Neural cell (in vitro differentiated cells): Measurements from ENCODE around the gene LHFPL4. TPM values are rescaled to one million over a fixed set of nuclear protein-coding genes. Genes with fewer than 3 reads are reported as not detected.

Experiments
- H2AFZ ChIP-seq: fragments of 200-600, 300-800 bp; sonication (generic), shearing (Covaris generic); 2 replicates; pipeline ENCODE4 v1.6.0; 2014; ENCODE audit warnings: low read depth, mild to moderate bottlenecking, antibody characterized with exemption, low read length, moderate library complexity
- H3F3A ChIP-seq: fragments of 200-600 bp; shearing (Covaris generic); 2 replicates; pipeline ENCODE4 v1.6.1; 2016; ENCODE audit warnings: mild to moderate bottlenecking, moderate library complexity, mixed read lengths, antibody characterized with exemption, low read length; ENCODE audit not compliant: insufficient read depth, poor library complexity, severe bottlenecking
- H3K27ac ChIP-seq: fragments of 200-600, 300-800 bp; sonication (generic), shearing (Covaris generic); 2 replicates; pipeline ENCODE4 v1.5.1; 2014; ENCODE audit warnings: mild to moderate bottlenecking, low read length, moderate library complexity
- H3K27me3 ChIP-seq: fragments of 300-800, 200-600 bp; sonication (generic), shearing (Covaris generic); 2 replicates; pipeline ENCODE4 v1.6.0; 2014; ENCODE audit warnings: mild to moderate bottlenecking, low read depth, low read length, moderate library complexity; ENCODE audit not compliant: insufficient read depth
- H3K36me3 ChIP-seq: fragments of 300-800, 200-600 bp; sonication (generic), shearing (Covaris generic); 2 replicates; pipeline ENCODE4 v1.5.1; 2014; ENCODE audit warnings: mild to moderate bottlenecking, antibody characterized with exemption, low read length, moderate library complexity; ENCODE audit not compliant: insufficient read depth
- H3K4me2 ChIP-seq: fragments of 300-800, 200-600 bp; sonication (generic), shearing (Covaris generic); 2 replicates; pipeline ENCODE4 v1.6.0; 2014; ENCODE audit warnings: mild to moderate bottlenecking, low read length
- H3K4me3 ChIP-seq: fragments of 300-800, 200-600 bp; sonication (generic), shearing (Covaris generic); 2 replicates; pipeline ENCODE4 v1.5.1; 2014; ENCODE audit warnings: mild to moderate bottlenecking, low read length, moderate library complexity
- H3K79me2 ChIP-seq: fragments of 200-600 bp; shearing (Covaris generic); replicated peaks from 2 replicates; pipeline ENCODE4 v1.6.0; 2014; ENCODE audit warnings: mild to moderate bottlenecking, low read length, moderate library complexity; ENCODE audit not compliant: insufficient read depth
- H3K9ac ChIP-seq: fragments of 300-800, 200-600 bp; sonication (generic), shearing (Covaris generic); 2 replicates; pipeline ENCODE4 v1.6.1; 2016; ENCODE audit warnings: mild to moderate bottlenecking, low read length, mixed read lengths
- H3K9me2 ChIP-seq: fragments of 200-600 bp; shearing (Covaris generic); 2 replicates; pipeline ENCODE4 v1.6.1; 2016; ENCODE audit warnings: mild to moderate bottlenecking, low read length, mixed read lengths; ENCODE audit not compliant: insufficient read depth
- H3K9me3 ChIP-seq: fragments of 200-600, 300-800 bp; sonication (generic), shearing (Covaris generic); 2 replicates; pipeline ENCODE4 v1.6.1; 2016; ENCODE audit warnings: mild to moderate bottlenecking, mixed run types, low read length, moderate library complexity, mixed read lengths
- H4K20me1 ChIP-seq: fragments of 200-600 bp; shearing (Covaris generic); 2 replicates; pipeline ENCODE4 v1.6.1; 2016; ENCODE audit warnings: mild to moderate bottlenecking, mixed run types; ENCODE audit not compliant: insufficient read depth
- EP300 ChIP-seq: fragments of 450-650 bp; conservative IDR thresholded peaks from 2 replicates; pipeline ENCODE4 v1.6.1; 2014; ENCODE audit warnings: antibody characterized with exemption, mild to moderate bottlenecking, moderate library complexity; ENCODE audit not compliant: poor library complexity, severe bottlenecking
- EZH2 ChIP-seq: fragments of 200-600, 300-800 bp; shearing (Covaris generic), sonication (generic); IDR thresholded peaks from 2 replicates; pipeline ENCODE4 v1.6.1; 2014; ENCODE audit warnings: antibody characterized with exemption, low read length, borderline replicate concordance, mild to moderate bottlenecking; ENCODE audit not compliant: insufficient read depth, poor library complexity, severe bottlenecking
- MXI1 ChIP-seq: fragments of 450-650 bp; conservative IDR thresholded peaks from 2 replicates; pipeline ENCODE4 v1.6.1; 2014; ENCODE audit warnings: antibody characterized with exemption, mild to moderate bottlenecking; ENCODE audit not compliant: poor library complexity, severe bottlenecking
- POLR2AphosphoS5 ChIP-seq: IDR thresholded peaks from 2 replicates; pipeline ENCODE4 v1.6.1; 2012
- RAD21 ChIP-seq: fragments of 450-650 bp; conservative IDR thresholded peaks from 2 replicates; pipeline ENCODE4 v1.6.1; 2014; ENCODE audit warnings: antibody characterized with exemption, mild to moderate bottlenecking, moderate library complexity
- REST ChIP-seq: IDR thresholded peaks from 2 replicates; pipeline ENCODE4 v1.6.1; 2012; ENCODE audit warnings: borderline replicate concordance
- SMC3 ChIP-seq: fragments of 450-650 bp; conservative IDR thresholded peaks from 2 replicates; pipeline ENCODE4 v1.6.1; 2014; ENCODE audit warnings: antibody characterized with exemption, mild to moderate bottlenecking, moderate library complexity; ENCODE audit not compliant: poor library complexity
- TAF1 ChIP-seq: IDR thresholded peaks from 2 replicates; pipeline ENCODE4 v1.6.1; 2012; ENCODE audit warnings: low read depth
- polyA plus RNA-seq: library from polyadenylated mRNA; depleted of rRNA; stranded (reverse); fragments of >200 nt; gene quantifications from 2 replicates; pipeline ENCODE4 v1.2.3, GENCODE V29; 2014
- TF ChIP-seq, protein P1 (sequence below): fragments of 450-650 bp; IDR thresholded peaks from 2 replicates; pipeline ENCODE4 v1.5.1; 2014; ENCODE audit warnings: antibody characterized with exemption, mild to moderate bottlenecking, moderate library complexity; ENCODE audit not compliant: poor library complexity, severe bottlenecking

The LHFPL4 gene
- polyA plus RNA-seq, 1 donor from 2014 or later = 37.4 TPM

GRCh38 chr3:9581742-9582141, 28.1 kb upstream of the LHFPL4 start:
- Histone ChIP-seq H3K9me3 (no peaks in the 10 kb centered on the region), H3K27ac (no peak overlapping the region), H3K79me2 (no peaks in the 10 kb centered on the region), H3F3A (no peaks in the 10 kb centered on the region), H3K9me2 (no peaks in the 10 kb centered on the region), H3K9ac (no peak overlapping the region), H3K4me2 (no peak overlapping the region), H3K4me3 (no peak overlapping the region), H3K27me3 (no peaks in the 10 kb centered on the region), H3K36me3 (no peaks in the 10 kb centered on the region), H2AFZ (no peak overlapping the region), H4K20me1 (no peaks in the 10 kb centered on the region)
- TF ChIP-seq EZH2 (no peak), SMC3 (no peak), MXI1 (no peak), EP300 (no peak), REST (no peak), TAF1 (no peak), RAD21 (no peak), POLR2AphosphoS5 (no peak)
- TF ChIP-seq, protein P1, sequence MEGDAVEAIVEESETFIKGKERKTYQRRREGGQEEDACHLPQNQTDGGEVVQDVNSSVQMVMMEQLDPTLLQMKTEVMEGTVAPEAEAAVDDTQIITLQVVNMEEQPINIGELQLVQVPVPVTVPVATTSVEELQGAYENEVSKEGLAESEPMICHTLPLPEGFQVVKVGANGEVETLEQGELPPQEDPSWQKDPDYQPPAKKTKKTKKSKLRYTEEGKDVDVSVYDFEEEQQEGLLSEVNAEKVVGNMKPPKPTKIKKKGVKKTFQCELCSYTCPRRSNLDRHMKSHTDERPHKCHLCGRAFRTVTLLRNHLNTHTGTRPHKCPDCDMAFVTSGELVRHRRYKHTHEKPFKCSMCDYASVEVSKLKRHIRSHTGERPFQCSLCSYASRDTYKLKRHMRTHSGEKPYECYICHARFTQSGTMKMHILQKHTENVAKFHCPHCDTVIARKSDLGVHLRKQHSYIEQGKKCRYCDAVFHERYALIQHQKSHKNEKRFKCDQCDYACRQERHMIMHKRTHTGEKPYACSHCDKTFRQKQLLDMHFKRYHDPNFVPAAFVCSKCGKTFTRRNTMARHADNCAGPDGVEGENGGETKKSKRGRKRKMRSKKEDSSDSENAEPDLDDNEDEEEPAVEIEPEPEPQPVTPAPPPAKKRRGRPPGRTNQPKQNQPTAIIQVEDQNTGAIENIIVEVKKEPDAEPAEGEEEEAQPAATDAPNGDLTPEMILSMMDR = no peak

GRCh38 chr3:9569054-9569453, 15.4 kb upstream of the LHFPL4 start:
- Histone ChIP-seq H3K27ac (no peak overlapping the region), H3K36me3 (no peaks in the 10 kb centered on the region), H3K79me2 (no peaks in the 10 kb centered on the region), H2AFZ (no peak overlapping the region), H3K4me3 (no peak overlapping the region), H4K20me1 (no peaks in the 10 kb centered on the region), H3K9me2 (no peaks in the 10 kb centered on the region), H3F3A (no peaks in the 10 kb centered on the region), H3K4me2 (no peak overlapping the region), H3K27me3 (no peaks in the 10 kb centered on the region), H3K9me3 (no peaks in the 10 kb centered on the region), H3K9ac (no peak overlapping the region)
- TF ChIP-seq POLR2AphosphoS5 = no peak
- no peak for TF ChIP-seq MXI1
- no peak for TF ChIP-seq EZH2
- no peak for TF ChIP-seq REST
- TF ChIP-seq SMC3 = no peak
- TF ChIP-seq RAD21 = no peak
- TF ChIP-seq TAF1 = no peak
- no peak for TF ChIP-seq EP300
- TF ChIP-seq, protein P1 = no peak
